Thyroid gland (tissue), 4 donors: Measurements from ENCODE around the gene JKAMP. TPM values are rescaled to one million over a fixed set of nuclear protein-coding genes. Genes with fewer than 3 reads are reported as not detected.

Source experiments
- DNase-seq, 2 donors: peaks; one replicate each; pipeline ENCODE4 v3.0.0-alpha.2; 2019
- H3K27ac ChIP-seq, 3 donors: fragments of 200-600 bp; sonication (generic); 1 replicate in 2 of 3; 2 replicates in 1 of 3; pipeline ENCODE4 v1.5.1; 2016 to 2019; ENCODE audit warnings: mild to moderate bottlenecking in 1 of 3, moderate library complexity in 1 of 3
- H3K27me3 ChIP-seq: fragments of 200-600 bp; sonication (generic); one replicate; pipeline ENCODE4 v1.5.1; 2019
- H3K36me3 ChIP-seq, 2 donors: fragments of 200-600 bp; sonication (generic); one replicate each; pipeline ENCODE4 v1.5.1; 2016 to 2019
- H3K4me1 ChIP-seq, 2 donors: fragments of 200-600 bp; sonication (generic); one replicate each; pipeline ENCODE4 v1.5.1; 2017 to 2019
- H3K4me3 ChIP-seq, 3 donors: fragments of 200-600 bp; sonication (generic); replicated peaks in 1 of 3; 1 replicate in 2 of 3; 2 replicates in 1 of 3; pipeline ENCODE4 v1.5.1; 2016; ENCODE audit warnings: mild to moderate bottlenecking in 1 of 3
- H3K9me3 ChIP-seq: fragments of 200-600 bp; sonication (generic); one replicate; pipeline ENCODE4 v1.5.1; 2017
- CTCF ChIP-seq, 6 experiments: fragments of 200-600 bp in 3 of 6; fragments of 450-650 bp in 3 of 6; sonication (generic) in 3 of 6; IDR thresholded peaks; one replicate each; pipeline ENCODE4 v1.5.1; 2016 to 2019; ENCODE audit warnings: antibody characterized with exemption in 6 of 6, mild to moderate bottlenecking in 2 of 6, inconsistent platforms in 1 of 6, moderate library complexity in 1 of 6
- POLR2A ChIP-seq, 2 donors: fragments of 450-650 bp; IDR thresholded peaks; one replicate each; pipeline ENCODE4 v1.6.1; 2017; ENCODE audit warnings: antibody characterized with exemption in 2 of 2, mild to moderate bottlenecking in 2 of 2, moderate library complexity in 1 of 2
- WGBS, 2 donors: methylation state at CpG; one replicate each; pipeline ENCODE4 v1.1.5; 2017; 5-methylcytosine and 5-hydroxymethylcytosine counted together
- intact Hi-C: fragments of 100-400 bp; cut with DNase I; formaldehyde crosslinking; loops from one replicate; pipeline ENCODE4 v1.15.1; 2023
- total RNA-seq, 4 donors: library from RNA; depleted of rRNA; stranded (reverse); fragments of >200 nt; gene quantifications; one replicate each; pipeline ENCODE4 v1.2.3, GENCODE V29; 2016

The JKAMP gene
- total RNA-seq, 4 donors from 2014 or later, result 67.9 to 85.7 (median 75.5) TPM

DNA sequence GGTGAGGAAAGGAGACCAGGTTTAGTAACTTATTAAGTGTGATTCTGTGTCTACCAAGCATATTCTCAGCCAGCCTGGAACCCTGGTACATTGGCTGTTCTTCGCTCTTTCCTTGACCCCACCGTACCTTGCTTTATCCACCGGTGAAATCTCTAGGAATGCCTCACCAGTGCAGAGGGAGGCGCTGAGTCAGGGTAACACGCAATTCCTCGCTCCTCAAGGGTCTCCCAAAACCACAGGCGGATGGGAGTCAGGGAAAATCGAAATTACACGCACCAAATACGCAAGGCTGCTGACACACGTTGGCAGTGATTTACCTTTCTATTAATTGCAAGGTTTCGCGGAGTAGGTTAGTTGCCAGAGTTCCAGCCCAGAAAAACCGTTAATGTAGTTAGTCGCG, 954 bp upstream of the JKAMP start:
- H3K27ac ChIP-seq, result peak overlapping the region; percentile 80 to 94 (median 92)
- 5 to 7% methylated on average over 14 to 16 of the region's 16 CpGs for WGBS, 2 donors
- DNase-seq, result no peak
- H3K27me3 ChIP-seq, result no peaks in the 10 kb centered on the region
- intact Hi-C loops, result no loop called here
- H3K4me3 ChIP-seq, result peak overlapping the region; percentile 77 to 95 (median 89)
- H3K4me1 ChIP-seq, result peaks cover 29 to 32% of the 10 kb centered on the region in 2 donors
- TF ChIP-seq POLR2A (IDR thresholded peaks at IDR 0.05) (no peak), CTCF (IDR thresholded peaks at IDR 0.05) (no peak)
- H3K9me3 ChIP-seq, result no peaks in the 10 kb centered on the region
- peaks cover 0 to 4% of the 10 kb centered on the region in 2 donors for H3K36me3 ChIP-seq

GRCh38 chr14:59484639-59485175, 390 bp downstream of the JKAMP start:
- no peak for DNase-seq
- intact Hi-C loops, result no loop called here
- peak overlapping the region; percentile 89 to 96 (median 95) for H3K4me3 ChIP-seq
- H3K27ac ChIP-seq, result peak overlapping the region; percentile 80 to 94 (median 92)
- no peak for TF ChIP-seq CTCF (IDR thresholded peaks at IDR 0.05)
- TF ChIP-seq POLR2A (IDR thresholded peaks at IDR 0.05), result no peak
- H3K27me3 ChIP-seq, result no peaks in the 10 kb centered on the region
- H3K9me3 ChIP-seq, result no peaks in the 10 kb centered on the region
- 0 to 1% methylated on average over 32 of the region's 32 CpGs for WGBS, 2 donors
- H3K36me3 ChIP-seq, result no peaks in the 10 kb centered on the region
- peaks cover 29 to 32% of the 10 kb centered on the region in 2 donors for H3K4me1 ChIP-seq

- Histone ChIP-seq H3K27me3 (no peaks in the 10 kb centered on the region), H3K36me3 (peaks cover 0 to 4% of the 10 kb centered on the region in 2 donors), H3K4me1 (peaks cover 4 to 6% of the 10 kb centered on the region in 2 donors), H3K27ac (no peak overlapping the region), H3K4me3 (no peak overlapping the region), H3K9me3 (no peaks in the 10 kb centered on the region)
- no peak for DNase-seq
- intact Hi-C loops, result no loop called here
- TF ChIP-seq CTCF (IDR thresholded peaks at IDR 0.05) (no peak), POLR2A (IDR thresholded peaks at IDR 0.05) (no peak)
- WGBS, 2 donors, result 92 to 93% methylated on average over 3 of the region's 3 CpGs
Measured at GRCh38 chr14:59490756-59491155, 6.4 kb downstream of the JKAMP start.

GRCh38 chr14:59492384-59492783, 8.1 kb downstream of the JKAMP start:
- H3K27me3 ChIP-seq, result no peaks in the 10 kb centered on the region
- no peak overlapping the region for H3K27ac ChIP-seq
- 94 to 96% methylated on average over 1 of the region's 1 CpG for WGBS, 2 donors
- TF ChIP-seq POLR2A (IDR thresholded peaks at IDR 0.05) (no peak), CTCF (IDR thresholded peaks at IDR 0.05) (no peak)
- intact Hi-C loops, result no loop called here
- no peaks in the 10 kb centered on the region for H3K9me3 ChIP-seq
- peaks cover 0 to 4% of the 10 kb centered on the region in 2 donors for H3K36me3 ChIP-seq
- no peak for DNase-seq
- no peak overlapping the region for H3K4me3 ChIP-seq
- no peaks in the 10 kb centered on the region for H3K4me1 ChIP-seq

DNA sequence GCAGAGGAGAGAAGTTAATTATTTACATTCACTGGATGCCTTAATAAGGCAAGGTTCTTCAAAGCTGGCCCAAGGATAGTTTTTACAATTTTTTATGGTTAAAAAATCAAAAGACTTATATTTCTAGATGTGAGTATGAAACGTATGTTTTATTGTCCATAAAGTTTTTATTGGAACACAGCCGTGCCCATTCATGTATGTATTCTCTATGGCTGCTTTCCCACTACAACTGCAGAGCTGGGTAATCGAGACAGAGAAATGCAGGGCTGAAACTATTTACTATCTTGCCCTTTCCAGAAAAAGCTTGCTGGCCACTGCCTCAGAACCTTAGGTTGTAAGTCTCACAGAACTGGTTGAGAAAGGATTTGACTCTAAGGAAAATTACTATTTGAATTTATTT, 16.4 kb downstream of the JKAMP start:
- Histone ChIP-seq H3K4me3 (no peak overlapping the region), H3K27ac (no peak overlapping the region), H3K36me3 (peaks cover 0 to 6% of the 10 kb centered on the region in 2 donors), H3K4me1 (no peaks in the 10 kb centered on the region), H3K9me3 (no peaks in the 10 kb centered on the region), H3K27me3 (no peaks in the 10 kb centered on the region)
- intact Hi-C loops, result no loop called here
- TF ChIP-seq CTCF (IDR thresholded peaks at IDR 0.05), result no peak
- TF ChIP-seq POLR2A (IDR thresholded peaks at IDR 0.05), result no peak
- DNase-seq, result no peak
- WGBS, 2 donors, result 92 to 94% methylated on average over 3 of the region's 3 CpGs
